Activated T-cell treated with anti-CD3 and anti-CD28 coated beads, Interleukin-2, amount 50 U/mL, for 72 hours (primary cell): Measurements from ENCODE around the gene KRTAP4-11. TPM values are rescaled to one million over a fixed set of nuclear protein-coding genes. Genes with fewer than 3 reads are reported as not detected.
"Not testable (repeated sequence)": the region's sequence is repeated elsewhere in the genome, so short reads cannot be mapped to it uniquely, and the experiment has no call there.

Source experiments
- ATAC-seq, 2 donors: fragments of 150-1000 bp; cut with Tn5 transposase; replicated peaks in 1 of 2; 2 replicates each; pipeline ENCODE4 v1.10.0; 2021; ENCODE audit warnings: moderate library complexity in 2 of 2, mild to moderate bottlenecking in 1 of 2
- DNase-seq, 2 donors: peaks; one replicate each; pipeline ENCODE4 v3.0.0; 2021 to 2022; ENCODE audit warnings: mixed read lengths in 1 of 2
- H3K27ac Mint-ChIP-seq: one replicate; pipeline ENCODE4 v1.8.0; 2022; ENCODE audit warnings: mild to moderate bottlenecking, moderate library complexity, mixed read lengths
- H3K27me3 Mint-ChIP-seq: one replicate; pipeline ENCODE4 v1.8.0; 2022; ENCODE audit warnings: low read depth, mixed read lengths
- H3K36me3 Mint-ChIP-seq, 2 donors: one replicate each; pipeline ENCODE4 v1.8.0; 2022; ENCODE audit warnings: mixed read lengths in 2 of 2, mild to moderate bottlenecking in 1 of 2; ENCODE audit not compliant: insufficient read depth in 2 of 2
- H3K4me1 Mint-ChIP-seq: one replicate; pipeline ENCODE4 v1.8.0; 2022; ENCODE audit warnings: low read depth, mixed read lengths
- H3K4me3 Mint-ChIP-seq, 2 donors: one replicate each; pipeline ENCODE4 v1.8.0; 2022; ENCODE audit warnings: mild to moderate bottlenecking in 2 of 2, mixed read lengths in 2 of 2, moderate library complexity in 2 of 2
- H3K9me3 Mint-ChIP-seq, 2 donors: one replicate each; pipeline ENCODE4 v1.8.0; 2022; ENCODE audit warnings: mixed read lengths in 2 of 2
- total RNA-seq, 2 donors: library from RNA; stranded (reverse); gene quantifications; one replicate each; pipeline ENCODE4 v1.2.3, GENCODE V29; 2022

The KRTAP4-11 gene
- total RNA-seq, 2 donors from 2014 or later, result not detected

DNA sequence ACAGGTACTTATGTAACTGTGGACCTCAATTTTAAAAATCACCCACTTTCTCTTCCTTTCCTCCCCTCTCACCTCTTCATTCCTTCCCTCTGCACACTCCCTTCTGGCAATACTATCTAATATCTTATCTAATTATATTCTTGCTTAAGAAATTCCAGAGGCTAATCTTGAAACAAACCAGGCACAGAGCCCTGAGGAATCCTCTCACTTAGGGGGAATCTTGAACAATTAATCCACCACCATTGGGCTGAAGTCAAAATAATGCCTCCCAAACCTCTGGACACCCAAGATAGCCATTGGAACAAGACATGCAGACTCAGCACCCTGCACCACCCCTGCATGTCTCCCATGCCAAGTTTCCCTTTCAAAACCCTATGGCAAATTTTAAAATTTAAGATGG is 23.2 kb upstream of the KRTAP4-11 start:
- ATAC-seq, result no peak
- no peak for DNase-seq
- peaks cover 5% of the 10 kb centered on the region for H3K4me1 Mint-ChIP-seq
- peaks cover 10 to 18% of the 10 kb centered on the region in 2 donors for H3K36me3 Mint-ChIP-seq
- H3K9me3 Mint-ChIP-seq, result peaks cover 10 to 28% of the 10 kb centered on the region in 2 donors
- no peaks in the 10 kb centered on the region for H3K27me3 Mint-ChIP-seq
- no peak overlapping the region for H3K4me3 Mint-ChIP-seq
- no peak overlapping the region for H3K27ac Mint-ChIP-seq

DNA sequence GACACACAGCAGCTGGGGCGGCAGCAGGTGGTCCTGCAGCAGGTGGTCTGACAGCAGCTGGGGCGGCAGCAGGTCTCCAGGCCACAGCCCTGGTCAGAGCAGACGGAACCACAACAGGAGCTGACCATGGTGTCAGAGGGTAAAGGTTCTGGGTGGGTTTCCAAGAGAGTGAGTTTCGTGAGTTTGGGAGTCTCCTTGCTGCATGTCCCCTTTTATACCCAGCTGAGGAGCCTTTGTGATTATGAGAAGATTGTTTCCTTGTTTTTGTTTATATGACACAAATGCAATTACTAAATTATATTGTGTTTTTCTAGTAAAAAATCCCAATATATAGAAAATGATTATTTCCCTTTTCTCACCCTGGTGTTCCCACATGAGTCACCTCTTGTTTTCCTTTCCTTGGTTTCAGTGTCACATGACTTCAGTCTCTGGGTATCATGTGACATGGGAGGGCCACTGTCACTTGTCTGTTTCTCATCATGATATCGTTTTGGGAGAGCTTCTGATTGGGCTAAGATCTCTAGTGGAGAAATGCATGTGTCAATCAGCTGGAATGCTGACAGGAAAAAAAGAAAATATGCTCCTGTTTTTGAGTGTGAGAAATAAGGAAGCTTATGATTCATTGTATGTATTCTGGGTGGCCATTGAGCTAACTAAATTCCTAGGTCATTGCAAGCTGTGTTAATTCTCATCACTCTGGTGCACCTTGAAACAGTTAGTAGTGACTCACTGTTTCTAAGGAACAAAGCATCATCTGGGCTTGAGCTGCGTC is 22.4 kb upstream of the KRTAP4-11 start, which contains the start of gene KRTAP4-6:
KRTAP4-6 (minus strand) TSS at position 185 of the 772 bp plus-strand sequence; CDS start at position 128, 57 bp downstream.
- peaks cover 10 to 18% of the 10 kb centered on the region in 2 donors for H3K36me3 Mint-ChIP-seq
- peaks cover 10 to 28% of the 10 kb centered on the region in 2 donors for H3K9me3 Mint-ChIP-seq
- DNase-seq (no peak), ATAC-seq (no peak)
- H3K27me3 Mint-ChIP-seq, result no peaks in the 10 kb centered on the region
- no peak within 1 kb of the TSS for H3K4me3 Mint-ChIP-seq
- H3K4me1 Mint-ChIP-seq, result peaks cover 5% of the 10 kb centered on the region
- no peak within 1 kb of the TSS for H3K27ac Mint-ChIP-seq

DNA sequence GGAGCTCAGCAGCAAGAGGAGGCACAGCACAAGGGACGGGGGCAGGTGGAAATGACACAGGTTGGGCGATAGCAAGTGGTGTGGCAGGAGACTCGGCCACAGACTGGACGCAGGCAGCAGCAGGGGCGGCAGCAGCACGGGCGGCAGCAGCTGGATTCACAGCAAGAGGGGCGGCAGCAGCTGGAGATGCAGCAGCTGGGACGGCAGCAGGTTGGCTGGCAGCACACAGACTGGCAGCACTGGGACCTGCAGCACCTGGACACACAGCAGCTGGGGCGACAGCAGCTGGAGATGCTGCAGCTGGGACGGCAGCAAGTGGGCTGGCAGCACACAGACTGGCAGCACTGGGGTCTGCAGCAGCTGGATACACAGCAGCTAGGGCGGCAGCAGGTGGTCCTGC is 21.7 kb upstream of the KRTAP4-11 start:
- peaks cover 10 to 28% of the 10 kb centered on the region in 2 donors for H3K9me3 Mint-ChIP-seq
- not testable (repeated sequence) for H3K27me3 Mint-ChIP-seq, H3K27ac Mint-ChIP-seq, H3K4me1 Mint-ChIP-seq, H3K4me3 Mint-ChIP-seq, DNase-seq, ATAC-seq
- peaks cover 10 to 18% of the 10 kb centered on the region in 2 donors for H3K36me3 Mint-ChIP-seq

DNA sequence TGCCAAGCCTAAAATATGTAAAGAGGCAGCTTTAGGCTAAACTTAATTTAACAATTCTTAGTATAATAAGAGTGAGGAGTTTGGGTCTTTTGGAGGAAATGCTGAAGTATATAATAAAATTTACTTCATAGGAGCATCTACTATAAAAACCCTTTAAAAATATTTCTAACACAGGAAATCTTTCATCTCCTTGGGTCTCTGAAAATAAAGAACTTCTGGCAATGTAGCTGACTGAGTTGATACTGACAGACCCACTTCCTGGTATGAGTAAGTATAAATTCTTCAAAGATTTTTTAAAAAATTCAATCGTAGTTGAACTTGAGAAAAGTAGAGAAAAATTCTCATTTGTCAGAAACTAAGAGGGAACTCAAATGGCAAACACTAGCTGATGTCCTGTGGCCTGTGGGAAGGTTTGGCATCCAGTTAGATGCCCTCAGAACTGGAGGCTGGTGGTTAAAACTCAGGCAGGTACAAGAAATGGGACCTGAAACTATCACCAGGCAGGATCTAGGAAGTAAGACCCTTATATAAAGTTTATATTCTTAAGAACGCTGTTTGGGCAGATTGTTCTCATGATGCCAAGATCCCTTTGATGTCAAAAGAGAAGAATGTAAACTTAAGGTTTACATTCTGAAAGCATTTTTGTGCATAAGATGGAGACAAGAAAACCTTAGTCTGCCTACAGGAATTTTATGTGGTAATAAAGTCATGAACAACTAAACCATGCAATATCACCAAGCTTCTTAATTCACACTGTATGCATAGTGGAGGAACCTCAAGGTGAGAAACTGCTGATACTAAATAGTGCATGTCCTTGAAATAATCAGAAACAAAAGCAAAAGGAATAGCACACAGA is 15.9 kb upstream of the KRTAP4-11 start:
- DNase-seq (no peak), ATAC-seq (no peak)
- H3K27ac Mint-ChIP-seq, result no peak overlapping the region
- H3K27me3 Mint-ChIP-seq, result no peaks in the 10 kb centered on the region
- H3K9me3 Mint-ChIP-seq, result peaks cover 0 to 10% of the 10 kb centered on the region in 2 donors
- peaks cover 28% of the 10 kb centered on the region for H3K4me1 Mint-ChIP-seq
- no peaks in the 10 kb centered on the region for H3K36me3 Mint-ChIP-seq
- no peak overlapping the region for H3K4me3 Mint-ChIP-seq

DNA sequence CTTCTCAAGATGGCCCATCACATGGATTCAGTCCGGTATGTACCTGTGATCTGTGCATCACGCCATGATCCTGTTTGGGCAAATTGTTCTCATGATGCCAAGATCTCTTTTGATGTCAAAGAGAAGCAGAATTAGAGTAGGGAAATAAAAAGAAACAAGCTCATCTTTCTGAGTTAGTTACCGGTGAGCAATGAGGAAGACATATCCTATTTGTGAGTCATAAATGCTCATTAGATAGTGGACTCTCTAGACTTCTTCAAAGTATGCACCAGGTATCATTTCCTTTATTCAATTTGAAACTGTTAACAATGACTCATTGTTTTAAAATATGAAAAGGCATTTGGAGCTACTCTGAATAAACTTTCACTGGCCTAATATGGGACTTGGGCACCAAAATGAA is 13.8 kb upstream of the KRTAP4-11 start:
- Mint-ChIP-seq H3K27me3 (no peaks in the 10 kb centered on the region), H3K4me1 (peaks cover 28% of the 10 kb centered on the region), H3K9me3 (peaks cover 0 to under 1% of the 10 kb centered on the region in 2 donors), H3K4me3 (no peak overlapping the region), H3K36me3 (no peaks in the 10 kb centered on the region), H3K27ac (peak overlapping the region; percentile 63)
- ATAC-seq (no peak), DNase-seq (no peak)

DNA sequence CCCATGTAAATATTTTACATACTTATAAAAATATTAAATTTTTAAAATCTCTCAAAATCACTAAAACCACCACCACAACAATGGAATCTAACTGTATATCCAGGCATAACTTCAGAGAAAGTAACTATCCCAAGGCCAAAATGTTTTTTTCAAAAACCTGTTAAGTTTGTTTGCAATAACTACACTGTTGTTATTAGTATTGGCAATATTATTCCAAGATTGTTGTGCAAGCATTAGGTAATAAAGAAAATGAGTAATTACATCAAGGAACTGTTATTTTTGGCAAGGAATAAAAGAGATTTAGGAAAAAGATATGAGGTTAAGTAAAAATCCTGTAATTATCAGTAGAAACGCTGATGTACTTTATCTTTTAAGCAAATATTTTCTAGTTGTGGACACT is 9.2 kb upstream of the KRTAP4-11 start:
- no peak overlapping the region for H3K4me3 Mint-ChIP-seq
- no peak for DNase-seq
- no peak for ATAC-seq
- H3K36me3 Mint-ChIP-seq, result no peaks in the 10 kb centered on the region
- H3K4me1 Mint-ChIP-seq, result peaks cover 40% of the 10 kb centered on the region
- H3K9me3 Mint-ChIP-seq, result peaks cover under 1 to 1% of the 10 kb centered on the region in 2 donors
- H3K27me3 Mint-ChIP-seq, result no peaks in the 10 kb centered on the region
- no peak overlapping the region for H3K27ac Mint-ChIP-seq

DNA sequence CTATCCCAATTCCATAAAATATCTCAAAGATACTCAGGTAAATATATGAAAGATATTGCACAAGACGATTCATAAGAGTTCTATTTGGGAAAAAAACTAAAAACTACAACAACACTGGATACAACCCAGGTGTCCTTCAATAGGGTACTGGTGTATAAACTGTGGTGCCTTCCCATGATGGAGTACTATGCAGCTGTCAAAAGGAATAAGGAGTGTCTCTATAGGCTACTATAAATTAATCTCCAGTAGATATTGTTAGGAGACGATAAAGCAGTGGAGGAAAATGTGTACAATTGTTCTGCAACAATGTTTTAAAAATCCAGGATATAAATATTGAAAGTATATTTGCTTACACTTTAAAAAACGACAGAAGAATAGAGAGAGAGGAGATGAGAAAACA is 8.2 kb upstream of the KRTAP4-11 start:
- peaks cover 31% of the 10 kb centered on the region for H3K4me1 Mint-ChIP-seq
- no peak for ATAC-seq
- H3K9me3 Mint-ChIP-seq, result peaks cover 2% of the 10 kb centered on the region in 2 donors
- no peak overlapping the region for H3K4me3 Mint-ChIP-seq
- H3K36me3 Mint-ChIP-seq, result no peaks in the 10 kb centered on the region
- H3K27ac Mint-ChIP-seq, result no peak overlapping the region
- DNase-seq, result no peak
- H3K27me3 Mint-ChIP-seq, result no peaks in the 10 kb centered on the region

DNA sequence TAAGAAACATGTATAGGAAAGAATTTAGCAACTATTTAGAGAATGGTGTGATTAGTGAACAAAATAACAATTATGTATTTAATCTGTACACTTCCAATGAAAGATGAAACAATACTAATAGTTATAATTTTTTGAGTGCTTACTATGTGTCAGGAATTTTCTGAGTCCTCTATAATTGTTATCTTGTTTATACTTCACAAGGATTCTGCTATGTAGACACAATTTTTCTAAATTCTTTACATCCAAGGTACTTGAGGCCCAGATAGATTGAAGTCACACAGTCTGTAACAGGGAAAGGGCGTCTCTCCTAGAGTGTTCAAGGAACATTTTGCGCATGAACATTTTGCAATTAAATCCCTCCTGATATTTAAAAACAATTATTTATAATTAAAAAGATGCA is 6.9 kb upstream of the KRTAP4-11 start:
- Mint-ChIP-seq H3K4me3 (no peak overlapping the region), H3K4me1 (peaks cover 33% of the 10 kb centered on the region), H3K27me3 (no peaks in the 10 kb centered on the region), H3K9me3 (peaks cover 2% of the 10 kb centered on the region in 2 donors), H3K36me3 (no peaks in the 10 kb centered on the region), H3K27ac (no peak overlapping the region)
- ATAC-seq, result no peak
- no peak for DNase-seq

DNA sequence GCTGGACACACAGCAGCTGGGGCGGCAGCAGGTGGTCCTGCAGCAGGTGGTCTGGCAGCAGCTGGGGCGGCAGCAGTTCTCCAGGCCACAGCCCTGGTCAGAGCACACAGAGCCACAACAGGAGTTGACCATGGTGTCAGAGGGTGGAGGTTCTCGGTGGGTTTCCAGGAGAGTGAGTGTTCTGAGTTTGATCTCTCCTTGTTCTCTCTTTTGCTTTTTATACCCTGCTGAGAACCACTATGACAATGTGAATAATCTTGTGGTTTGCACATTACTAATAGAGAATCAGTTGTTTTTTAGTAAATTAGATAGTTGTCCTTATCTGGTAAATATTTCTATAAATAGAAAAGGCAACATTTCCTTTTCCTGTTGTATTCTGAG is 5.8 kb upstream of the KRTAP4-11 start, which contains the start of gene KRTAP4-12:
KRTAP4-12 (minus strand) TSS at position 192 of the 381 bp plus-strand sequence; CDS start at position 132, 60 bp downstream.
- H3K36me3 Mint-ChIP-seq, ATAC-seq, H3K9me3 Mint-ChIP-seq, H3K27me3 Mint-ChIP-seq, DNase-seq, H3K27ac Mint-ChIP-seq: not testable (repeated sequence)
- Mint-ChIP-seq H3K4me3 (peak within 1 kb of the TSS; percentile 2 to 18), H3K4me1 (peaks cover 33% of the 10 kb centered on the region)

DNA sequence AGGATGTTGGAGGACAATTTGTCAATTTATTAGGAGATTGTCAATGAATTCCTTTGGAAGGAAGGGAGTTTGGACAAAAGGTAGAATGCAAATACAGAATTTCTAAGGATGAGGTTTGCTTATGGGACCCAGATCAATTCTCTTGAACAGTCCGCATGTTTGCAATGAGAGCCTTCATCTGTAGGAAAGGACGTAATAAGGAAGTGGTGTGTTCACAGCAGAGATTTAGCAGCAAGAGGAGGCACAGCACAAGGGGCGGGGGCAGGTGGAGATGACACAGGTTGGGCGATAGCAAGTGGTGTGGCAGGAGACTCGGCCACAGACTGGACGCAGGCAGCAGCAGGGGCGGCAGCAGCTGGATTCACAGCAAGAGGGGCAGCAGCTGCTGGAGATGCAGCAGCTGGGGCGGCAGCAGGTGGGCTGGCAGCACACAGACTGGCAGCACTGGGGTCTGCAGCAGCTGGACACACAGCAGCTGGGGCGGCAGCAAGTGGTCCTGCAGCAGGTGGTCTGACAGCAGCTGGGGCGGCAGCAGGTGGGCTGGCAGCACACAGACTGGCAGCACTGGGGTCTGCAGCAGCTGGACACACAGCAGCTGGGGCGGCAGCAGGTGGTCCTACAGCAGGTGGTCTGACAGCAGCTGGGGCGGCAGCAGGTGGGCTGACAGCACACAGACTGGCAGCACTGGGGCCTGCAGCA is 5.3 kb upstream of the KRTAP4-11 start:
- not testable (repeated sequence) for ATAC-seq
- H3K4me3 Mint-ChIP-seq, result peak overlapping the region; percentile 2 to 18

DNA sequence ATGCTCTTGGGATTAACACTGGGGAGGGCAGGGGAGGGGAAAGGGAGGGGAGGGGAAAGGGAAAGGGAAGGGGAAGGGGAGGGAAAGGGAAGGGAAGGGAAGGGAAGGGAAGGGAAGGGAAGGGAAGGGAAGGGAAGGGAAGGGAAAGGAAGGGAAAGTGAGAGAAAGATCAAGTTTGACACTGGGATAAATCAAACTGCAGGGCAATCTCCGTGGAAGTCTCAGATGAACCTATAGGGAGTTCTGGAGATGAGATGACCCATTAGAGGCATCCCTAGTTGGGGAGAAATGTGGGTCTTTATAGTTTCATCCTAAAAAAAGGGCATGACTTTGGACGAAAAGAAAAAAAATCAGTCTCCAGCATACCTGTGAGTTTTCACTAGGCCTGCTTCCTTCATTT is 3.6 kb upstream of the KRTAP4-11 start:
- no peaks in the 10 kb centered on the region for H3K27me3 Mint-ChIP-seq
- H3K9me3 Mint-ChIP-seq, result peaks cover 2% of the 10 kb centered on the region in 2 donors
- H3K27ac Mint-ChIP-seq, result no peak overlapping the region
- H3K4me3 Mint-ChIP-seq, result no peak overlapping the region
- no peaks in the 10 kb centered on the region for H3K36me3 Mint-ChIP-seq
- ATAC-seq, result no peak
- DNase-seq, result no peak
- H3K4me1 Mint-ChIP-seq, result peaks cover 33% of the 10 kb centered on the region

More for the DNA sequence above, 5.3 kb upstream of the KRTAP4-11 start:
- H3K4me1 Mint-ChIP-seq, result peaks cover 33% of the 10 kb centered on the region
- H3K27ac Mint-ChIP-seq, H3K9me3 Mint-ChIP-seq, H3K36me3 Mint-ChIP-seq, DNase-seq, H3K27me3 Mint-ChIP-seq: not testable (repeated sequence)

DNA sequence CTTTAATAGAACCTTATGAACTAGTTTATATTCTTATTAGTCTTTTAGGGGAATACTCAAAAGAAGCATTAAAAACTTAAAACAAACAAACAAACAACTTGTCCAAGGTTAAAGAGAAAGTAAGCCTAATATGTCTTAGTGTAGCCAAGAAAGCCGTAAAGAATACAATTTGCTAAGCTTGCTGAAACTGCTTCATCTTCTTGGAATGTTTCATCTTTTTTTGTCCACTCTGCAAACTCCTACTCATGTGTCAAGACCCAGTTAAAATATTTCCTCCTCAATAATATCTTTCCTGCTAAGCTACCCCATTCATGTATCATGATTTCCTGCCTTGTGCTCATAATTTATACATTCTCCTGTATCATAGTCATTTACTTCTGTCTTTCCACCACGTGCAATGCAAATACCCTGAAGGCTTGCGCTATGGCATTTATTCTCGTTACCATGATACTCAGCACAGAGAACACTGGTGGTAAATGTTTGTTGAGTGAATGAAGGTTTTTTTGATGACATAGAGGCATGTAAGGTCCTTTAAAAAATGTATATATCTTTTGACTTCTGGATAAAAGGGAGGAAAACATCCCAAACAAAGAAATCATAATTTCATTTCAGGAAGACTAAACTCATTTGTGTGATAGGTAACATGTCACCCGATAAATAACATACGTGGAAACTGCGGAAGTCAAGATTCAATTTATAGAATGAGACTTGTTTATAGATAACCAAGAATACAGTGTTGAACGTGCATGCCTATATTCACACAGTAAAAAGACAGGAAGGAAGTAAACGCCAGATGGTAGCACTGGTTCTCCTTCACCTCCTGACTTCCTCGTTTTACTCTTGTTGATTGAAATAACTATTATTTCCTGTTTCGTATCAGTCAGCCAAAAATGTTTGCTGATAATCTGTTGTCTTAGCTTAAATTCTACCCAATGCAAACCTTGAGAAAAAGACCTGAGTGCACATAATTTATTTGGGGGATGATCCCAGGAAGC is 1.8 kb upstream of the KRTAP4-11 start:
- H3K4me1 Mint-ChIP-seq, result peaks cover 27% of the 10 kb centered on the region
- not testable (repeated sequence) for DNase-seq, H3K27me3 Mint-ChIP-seq, H3K36me3 Mint-ChIP-seq, H3K9me3 Mint-ChIP-seq, ATAC-seq
- peak overlapping the region; percentile 45 to 57 for H3K4me3 Mint-ChIP-seq
- peak overlapping the region; percentile 83 for H3K27ac Mint-ChIP-seq
